ENCODE measurements around the gene TTC39A.
A peak's percentile ranks its signal among the peaks of the same experiment; 100 is the strongest.

Gene TTC39A

GRCh38 chr1:51238034-51238403 lies 92.3 kb downstream of the TTC39A start:
- H3K9me3 ChIP-seq (ENCODE audit: control insufficient read depth, insufficient read depth, low read length) = no peaks in the 10 kb centered on the region
- H3K36me3 ChIP-seq (ENCODE audit: insufficient read depth, low read length) = no peaks in the 10 kb centered on the region
- peaks cover 37% of the 10 kb centered on the region for H3K4me1 ChIP-seq (ENCODE audit: insufficient read depth, low read length)
- H3K9ac ChIP-seq (ENCODE audit: low read depth, low read length) = peak overlapping the region; percentile 100; the same call in 1 of the 2 replicates

GRCh38 chr1:51237351-51238033 lies 92.9 kb downstream of the TTC39A start:
- Histone ChIP-seq H3K9me3 (ENCODE audit: control insufficient read depth, insufficient read depth, low read length) (no peaks in the 10 kb centered on the region), H3K4me1 (ENCODE audit: insufficient read depth, low read length) (peaks cover 35% of the 10 kb centered on the region), H3K9ac (ENCODE audit: low read depth, low read length) (peak overlapping the region; percentile 100), H3K36me3 (ENCODE audit: insufficient read depth, low read length) (no peaks in the 10 kb centered on the region)

Measured in ES-I3 (cell line).